OCI-LY3 (cell line): Measurements from ENCODE around the gene SPAG9.

Experiments
- H2AFZ ChIP-seq: fragments of 200-600, 300-600 bp; shearing (Covaris generic); 2 replicates; pipeline ENCODE4 v1.6.0; 2014; ENCODE audit warnings: antibody characterized with exemption, low read depth, low read length
- H3K27ac ChIP-seq: fragments of 200-600, 300-600 bp; sonication (generic); 2 replicates; pipeline ENCODE4 v1.5.1; 2014; ENCODE audit warnings: mild to moderate bottlenecking, low read length, moderate library complexity, mixed read lengths
- H3K27me3 ChIP-seq: fragments of 200-600, 300-600 bp; sonication (generic); 2 replicates; pipeline ENCODE4 v1.6.1; 2014; ENCODE audit warnings: low read depth, low read length, mixed read lengths
- H3K36me3 ChIP-seq: fragments of 200-600, 300-600 bp; sonication (generic); replicated peaks from 2 replicates; pipeline ENCODE3; 2014; ENCODE audit warnings: low read depth, low read length, mixed read lengths
- H3K4me1 ChIP-seq: fragments of 300-600, 200-600 bp; sonication (generic); 2 replicates; pipeline ENCODE4 v1.6.1; 2014; ENCODE audit warnings: low read length, mixed read lengths
- H3K4me2 ChIP-seq: fragments of 200-600, 300-600 bp; sonication (generic); 2 replicates; pipeline ENCODE4 v1.6.1; 2014; ENCODE audit warnings: low read length, mixed read lengths
- H3K4me3 ChIP-seq: fragments of 300-600, 200-600 bp; sonication (generic); 2 replicates; pipeline ENCODE4 v1.5.1; 2014; ENCODE audit warnings: antibody characterized with exemption, mild to moderate bottlenecking, low read length, moderate library complexity
- H3K79me2 ChIP-seq: fragments of 300-600, 200-600 bp; shearing (Covaris generic); 2 replicates; pipeline ENCODE4 v1.6.1; 2014; ENCODE audit warnings: mild to moderate bottlenecking, low read length, mixed read lengths
- H3K9ac ChIP-seq: fragments of 300-600, 200-600 bp; shearing (Covaris generic); 2 replicates; pipeline ENCODE4 v1.6.0; 2014; ENCODE audit warnings: mild to moderate bottlenecking, low read length, moderate library complexity
- H3K9me3 ChIP-seq: fragments of 200-600, 300-600 bp; shearing (Covaris generic); 2 replicates; pipeline ENCODE4 v1.6.1; 2014; ENCODE audit warnings: low read length, mixed read lengths; ENCODE audit not compliant: insufficient read depth
- H4K20me1 ChIP-seq: fragments of 200-600, 300-600 bp; sonication (generic); 2 replicates; pipeline ENCODE4 v1.6.1; 2016; ENCODE audit warnings: low read length, mixed read lengths; ENCODE audit not compliant: insufficient read depth
- CTCF ChIP-seq: fragments of 200-600, 300-600 bp; sonication (generic); IDR thresholded peaks from 2 replicates; pipeline ENCODE4 v1.5.1; 2014; ENCODE audit warnings: antibody characterized with exemption, low read length, low read depth
- EZH2phosphoT487 ChIP-seq: fragments of 200-600 bp; shearing (Covaris generic); IDR thresholded peaks from 2 replicates; pipeline ENCODE4 v1.6.1; 2018; ENCODE audit warnings: antibody characterized with exemption, mixed run types, low read depth

SPAG9 gene

GRCh38 chr17:50919321-50920040 is 201.2 kb downstream of the SPAG9 start:
- H3K79me2 ChIP-seq = 0 out of 2 replicates have a peak, but pooled peaks cover 6% of the 10 kb centered on the region
- H3K9me3 ChIP-seq = no peaks in the 10 kb centered on the region
- H3K4me2 ChIP-seq = peak overlapping the region; percentile 73
- H3K4me3 ChIP-seq = peak overlapping the region; percentile 53
- peak overlapping the region; percentile 47 for H2AFZ ChIP-seq
- H3K27me3 ChIP-seq = no peaks in the 10 kb centered on the region
- H3K9ac ChIP-seq = peak overlapping the region; percentile 58; the same call in 1 of the 2 replicates
- TF ChIP-seq CTCF (no peak), EZH2phosphoT487 (no peak)
- H4K20me1 ChIP-seq = no peaks in the 10 kb centered on the region
- peaks cover 42% of the 10 kb centered on the region for H3K4me1 ChIP-seq
- no peaks in the 10 kb centered on the region for H3K36me3 ChIP-seq
- peak overlapping the region; percentile 67 for H3K27ac ChIP-seq

GRCh38 chr17:50918933-50919296 is 201.8 kb downstream of the SPAG9 start:
- no peaks in the 10 kb centered on the region for H3K27me3 ChIP-seq
- H3K27ac ChIP-seq = peak overlapping the region; percentile 67
- no peaks in the 10 kb centered on the region for H4K20me1 ChIP-seq
- TF ChIP-seq CTCF = no peak
- no peak for TF ChIP-seq EZH2phosphoT487
- peak overlapping the region; percentile 47; the same call in 1 of the 2 replicates for H2AFZ ChIP-seq
- peaks cover 42% of the 10 kb centered on the region for H3K4me1 ChIP-seq
- no peaks in the 10 kb centered on the region for H3K9me3 ChIP-seq
- H3K4me2 ChIP-seq = peak overlapping the region; percentile 73
- no peaks in the 10 kb centered on the region for H3K36me3 ChIP-seq
- H3K79me2 ChIP-seq = 0 out of 2 replicates have a peak, but pooled peaks cover 6% of the 10 kb centered on the region
- peak overlapping the region; percentile 58; the same call in 1 of the 2 replicates for H3K9ac ChIP-seq
- peak overlapping the region; percentile 53 for H3K4me3 ChIP-seq

GRCh38 chr17:50918071-50918932 is 202.4 kb downstream of the SPAG9 start:
- Histone ChIP-seq H3K36me3 (no peaks in the 10 kb centered on the region), H3K4me1 (peaks cover 42% of the 10 kb centered on the region), H3K27me3 (no peaks in the 10 kb centered on the region), H3K9ac (peak overlapping the region; percentile 58; the same call in 1 of the 2 replicates), H2AFZ (no peak overlapping the region), H3K27ac (peak overlapping the region; percentile 67), H3K9me3 (no peaks in the 10 kb centered on the region), H4K20me1 (no peaks in the 10 kb centered on the region), H3K79me2 (0 out of 2 replicates have a peak, but pooled peaks cover 6% of the 10 kb centered on the region), H3K4me2 (peak overlapping the region; percentile 73), H3K4me3 (peak overlapping the region; percentile 53)
- no peak for TF ChIP-seq CTCF
- no peak for TF ChIP-seq EZH2phosphoT487

GRCh38 chr17:50917418-50917743 is 203.3 kb downstream of the SPAG9 start:
- H3K9ac ChIP-seq = peak overlapping the region; percentile 58
- TF ChIP-seq CTCF (no peak), EZH2phosphoT487 (no peak)
- H3K4me3 ChIP-seq = peak overlapping the region; percentile 53
- H3K4me1 ChIP-seq = peaks cover 42% of the 10 kb centered on the region
- H3K36me3 ChIP-seq = no peaks in the 10 kb centered on the region
- H4K20me1 ChIP-seq = no peaks in the 10 kb centered on the region
- 0 out of 2 replicates have a peak, but pooled peaks cover 6% of the 10 kb centered on the region for H3K79me2 ChIP-seq
- H3K27me3 ChIP-seq = no peaks in the 10 kb centered on the region
- H3K4me2 ChIP-seq = peak overlapping the region; percentile 73
- peak overlapping the region; percentile 67 for H3K27ac ChIP-seq
- peak overlapping the region; percentile 80 for H2AFZ ChIP-seq
- H3K9me3 ChIP-seq = no peaks in the 10 kb centered on the region
